Endodermal cell (in vitro differentiated cells): ENCODE results near the gene ERVK3-1. TPM values are rescaled to one million over a fixed set of nuclear protein-coding genes. Genes with fewer than 3 reads are reported as not detected.

ENCODE experiments used
- DNase-seq: peaks from one replicate; pipeline ENCODE4 v3.0.0-alpha.2; 2017
- H3K27ac ChIP-seq: 2 replicates; pipeline ENCODE4 v1.5.1; 2013; ENCODE audit warnings: mild to moderate bottlenecking, low read depth, low read length, moderate library complexity
- H3K27me3 ChIP-seq: 2 replicates; pipeline ENCODE4 v1.6.1; 2013; ENCODE audit warnings: mild to moderate bottlenecking, low read length, moderate library complexity; ENCODE audit not compliant: insufficient read depth, control insufficient read depth, poor library complexity, severe bottlenecking
- H3K36me3 ChIP-seq: 2 replicates; pipeline ENCODE4 v1.7.0; 2013; ENCODE audit warnings: mild to moderate bottlenecking, low read length, moderate library complexity; ENCODE audit not compliant: control insufficient read depth, insufficient read depth
- H3K4me1 ChIP-seq: one replicate; pipeline ENCODE4 v1.7.0; 2013; ENCODE audit warnings: low read length; ENCODE audit not compliant: control insufficient read depth, insufficient read depth
- H3K4me3 ChIP-seq: 2 replicates; pipeline ENCODE4 v1.5.1; 2013; ENCODE audit warnings: mild to moderate bottlenecking, low read length, moderate library complexity
- H3K9ac ChIP-seq: 2 replicates; pipeline ENCODE4 v1.6.1; 2013; ENCODE audit warnings: mild to moderate bottlenecking, low read length, moderate library complexity; ENCODE audit not compliant: poor library complexity, severe bottlenecking; ENCODE audit errors: extremely low read depth
- H3K9me3 ChIP-seq: 2 replicates; pipeline ENCODE4 v1.6.1; 2013; ENCODE audit warnings: mild to moderate bottlenecking, low read length, moderate library complexity; ENCODE audit not compliant: control insufficient read depth
- H3K27ac Mint-ChIP-seq: 2 replicates; pipeline ENCODE4 v1.8.0; 2020; ENCODE audit warnings: mixed read lengths
- H3K27me3 Mint-ChIP-seq: 2 replicates; pipeline ENCODE4 v1.8.0; 2021; ENCODE audit warnings: mild to moderate bottlenecking, mixed read lengths; ENCODE audit not compliant: insufficient read depth
- H3K36me3 Mint-ChIP-seq: 2 replicates; pipeline ENCODE4 v1.8.0; 2020; ENCODE audit warnings: low read depth, mixed read lengths
- H3K4me1 Mint-ChIP-seq: 2 replicates; pipeline ENCODE4 v1.8.0; 2020; ENCODE audit warnings: mixed read lengths
- H3K4me3 Mint-ChIP-seq: 2 replicates; pipeline ENCODE4 v1.8.0; 2020; ENCODE audit warnings: mild to moderate bottlenecking, moderate library complexity, mixed read lengths
- H3K9me3 Mint-ChIP-seq: 2 replicates; pipeline ENCODE4 v1.8.0; 2020; ENCODE audit warnings: mild to moderate bottlenecking, mixed read lengths
- WGBS, 2 experiments: methylation state at CpG; one replicate each; pipeline versions ENCODE4 v1.1.5 to v1.1.7; 2013; ENCODE audit warnings: missing lambda C conversion rate in 2 of 2, mixed read lengths in 1 of 2; ENCODE audit not compliant: insufficient coverage in 1 of 2, insufficient read length in 1 of 2; 5-methylcytosine and 5-hydroxymethylcytosine counted together
- total RNA-seq, 2 donors: library from RNA; stranded (reverse); fragmentation: NEBNext Ultra II Directional in 1 of 2; extraction: Animal tissue kit (Norgen Biotek cat#: 25700) in 1 of 2; gene quantifications; 2 replicates in 1 of 2; 3 replicates in 1 of 2; pipeline ENCODE4 v1.2.1, GENCODE V29; 2021
- TF ChIP-seq, protein P1 (sequence below): fragments of 200-600 bp; sonication (generic); conservative IDR thresholded peaks from 2 replicates; pipeline ENCODE4 v1.5.0; 2021; ENCODE audit warnings: antibody characterized with exemption, mild to moderate bottlenecking

The ERVK3-1 gene
- total RNA-seq, 2 donors from 2014 or later, result 27.5 to 28.0 TPM

DNA sequence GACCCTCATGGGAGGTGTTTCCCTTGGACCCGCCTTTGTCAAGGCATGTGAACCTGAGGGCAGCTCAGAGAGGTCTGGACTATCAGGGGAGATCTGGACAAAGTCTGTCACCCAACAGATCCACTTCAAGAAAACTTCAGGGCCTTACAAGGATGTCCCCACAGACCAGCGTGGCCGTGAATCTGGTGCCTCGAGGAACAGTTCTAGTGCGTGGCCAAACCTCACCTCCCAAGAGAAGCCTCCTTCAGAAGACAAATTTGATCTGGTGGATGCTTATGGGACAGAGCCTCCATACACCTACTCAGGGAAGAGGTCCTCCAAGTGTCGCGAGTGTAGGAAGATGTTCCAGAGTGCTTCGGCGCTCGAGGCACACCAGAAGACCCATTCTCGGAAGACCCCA lies 33.2 kb downstream of the ERVK3-1 start:
- 97% methylated on average over 6 to 11 of the region's 11 CpGs for WGBS, 2 experiments
- no peak for DNase-seq
- Histone ChIP-seq H3K27me3 (no peaks in the 10 kb centered on the region), H3K4me3 (no peak overlapping the region), H3K27ac (no peak overlapping the region), H3K36me3 (peaks cover 58% of the 10 kb centered on the region), H3K4me1 (no peaks in the 10 kb centered on the region), H3K9ac (no peak overlapping the region), H3K9me3 (no peaks in the 10 kb centered on the region)
- Mint-ChIP-seq H3K27ac (no peak overlapping the region), H3K4me3 (no peak overlapping the region), H3K36me3 (peaks cover 62% of the 10 kb centered on the region), H3K27me3 (no peaks in the 10 kb centered on the region), H3K4me1 (no peaks in the 10 kb centered on the region), H3K9me3 (peaks cover 20% of the 10 kb centered on the region)
- TF ChIP-seq, protein P1, sequence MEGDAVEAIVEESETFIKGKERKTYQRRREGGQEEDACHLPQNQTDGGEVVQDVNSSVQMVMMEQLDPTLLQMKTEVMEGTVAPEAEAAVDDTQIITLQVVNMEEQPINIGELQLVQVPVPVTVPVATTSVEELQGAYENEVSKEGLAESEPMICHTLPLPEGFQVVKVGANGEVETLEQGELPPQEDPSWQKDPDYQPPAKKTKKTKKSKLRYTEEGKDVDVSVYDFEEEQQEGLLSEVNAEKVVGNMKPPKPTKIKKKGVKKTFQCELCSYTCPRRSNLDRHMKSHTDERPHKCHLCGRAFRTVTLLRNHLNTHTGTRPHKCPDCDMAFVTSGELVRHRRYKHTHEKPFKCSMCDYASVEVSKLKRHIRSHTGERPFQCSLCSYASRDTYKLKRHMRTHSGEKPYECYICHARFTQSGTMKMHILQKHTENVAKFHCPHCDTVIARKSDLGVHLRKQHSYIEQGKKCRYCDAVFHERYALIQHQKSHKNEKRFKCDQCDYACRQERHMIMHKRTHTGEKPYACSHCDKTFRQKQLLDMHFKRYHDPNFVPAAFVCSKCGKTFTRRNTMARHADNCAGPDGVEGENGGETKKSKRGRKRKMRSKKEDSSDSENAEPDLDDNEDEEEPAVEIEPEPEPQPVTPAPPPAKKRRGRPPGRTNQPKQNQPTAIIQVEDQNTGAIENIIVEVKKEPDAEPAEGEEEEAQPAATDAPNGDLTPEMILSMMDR, result no peak

DNA sequence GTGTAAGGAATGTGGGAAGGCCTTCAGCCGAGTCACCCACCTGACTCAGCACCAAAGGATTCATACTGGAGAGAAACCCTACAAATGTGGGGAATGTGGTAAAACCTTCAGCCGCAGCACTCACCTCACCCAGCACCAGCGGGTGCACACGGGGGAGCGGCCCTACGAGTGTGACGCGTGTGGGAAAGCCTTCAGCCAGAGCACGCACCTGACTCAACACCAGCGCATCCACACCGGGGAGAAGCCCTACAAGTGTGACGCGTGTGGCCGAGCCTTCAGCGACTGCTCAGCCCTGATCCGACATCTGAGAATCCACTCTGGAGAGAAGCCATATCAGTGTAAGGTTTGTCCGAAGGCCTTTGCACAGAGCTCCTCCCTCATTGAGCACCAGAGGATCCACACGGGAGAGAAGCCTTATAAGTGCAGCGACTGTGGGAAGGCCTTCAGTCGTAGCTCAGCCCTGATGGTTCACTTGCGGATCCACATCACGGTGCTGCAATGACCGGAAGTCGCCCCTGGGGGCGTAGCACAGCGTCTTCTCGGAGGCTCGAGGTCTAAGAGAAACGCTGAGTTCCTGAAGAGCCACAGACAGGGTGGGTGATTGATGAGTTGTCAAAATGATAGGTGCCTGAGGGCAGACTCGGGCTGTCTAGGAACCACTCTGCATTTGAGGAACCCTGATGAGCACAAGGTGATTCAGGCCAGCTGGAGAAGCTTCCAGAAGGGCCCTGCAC lies 33.8 kb downstream of the ERVK3-1 start:
- DNase-seq, result peak; percentile 85
- Histone ChIP-seq H3K9me3 (no peaks in the 10 kb centered on the region), H3K9ac (no peak overlapping the region), H3K27me3 (no peaks in the 10 kb centered on the region), H3K36me3 (peaks cover 58% of the 10 kb centered on the region), H3K4me1 (no peaks in the 10 kb centered on the region), H3K27ac (no peak overlapping the region), H3K4me3 (no peak overlapping the region)
- H3K27me3 Mint-ChIP-seq, result no peaks in the 10 kb centered on the region
- H3K27ac Mint-ChIP-seq, result no peak overlapping the region
- H3K9me3 Mint-ChIP-seq, result peaks cover 20% of the 10 kb centered on the region
- H3K4me1 Mint-ChIP-seq, result no peaks in the 10 kb centered on the region
- H3K36me3 Mint-ChIP-seq, result peaks cover 61% of the 10 kb centered on the region
- WGBS, 2 experiments, result 90% methylated on average over 24 to 30 of the region's 30 CpGs
- TF ChIP-seq, protein P1, result peak; percentile 55
- H3K4me3 Mint-ChIP-seq, result no peak overlapping the region

DNA sequence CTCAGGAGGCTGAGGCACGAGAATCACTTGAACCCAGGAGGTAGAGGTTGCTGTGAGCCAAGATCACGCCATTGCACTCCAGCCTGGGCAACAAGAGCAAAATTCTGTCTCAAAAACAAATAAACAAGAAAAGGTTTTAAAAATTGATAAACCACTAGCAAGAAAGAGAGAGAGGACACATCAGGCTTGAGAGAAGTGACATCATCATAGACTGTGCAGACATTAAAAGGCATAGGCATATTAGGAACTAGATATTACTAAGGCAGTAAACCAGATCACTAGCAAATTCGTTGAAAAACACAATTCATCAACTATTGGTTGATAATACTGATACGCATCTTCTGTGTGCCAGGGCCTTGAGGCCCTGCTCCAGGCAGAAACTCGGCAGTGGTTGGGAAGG lies 40.4 kb downstream of the ERVK3-1 start:
- H3K27me3 Mint-ChIP-seq, result peaks cover 52% of the 10 kb centered on the region
- Histone ChIP-seq H3K36me3 (peaks cover 7% of the 10 kb centered on the region), H3K4me1 (no peaks in the 10 kb centered on the region), H3K9ac (no peak overlapping the region), H3K27me3 (peaks cover 9% of the 10 kb centered on the region), H3K9me3 (no peaks in the 10 kb centered on the region), H3K4me3 (no peak overlapping the region), H3K27ac (no peak overlapping the region)
- H3K27ac Mint-ChIP-seq, result no peak overlapping the region
- WGBS, 2 experiments, result 92 to 100% methylated on average over 4 to 5 of the region's 5 CpGs
- DNase-seq, result no peak
- TF ChIP-seq, protein P1, result no peak
- no peaks in the 10 kb centered on the region for H3K9me3 Mint-ChIP-seq
- H3K4me3 Mint-ChIP-seq, result no peak overlapping the region
- H3K36me3 Mint-ChIP-seq, result peaks cover 6% of the 10 kb centered on the region
- H3K4me1 Mint-ChIP-seq, result no peaks in the 10 kb centered on the region
